SK-N-SH (cell line): ENCODE measurements around the gene NELFB. TPM values are rescaled to one million over a fixed set of nuclear protein-coding genes. Genes with fewer than 3 reads are reported as not detected.

Experiments used
- CTCF ChIA-PET: fragments of 300-600, 350-600 bp; formaldehyde crosslinking; extraction: SDS; loops from one replicate; lab custom pipeline; 2021; lab: Yijun Ruan, JAX
- POLR2A ChIA-PET: fragments of 350-600 bp; sonication (Branson Sonifier 250); formaldehyde crosslinking; extraction: SDS; loops from one replicate; lab custom pipeline; 2020; ENCODE audit warnings: antibody characterized with exemption, inconsistent platforms; lab: Yijun Ruan, JAX
- DNase-seq: peaks from one replicate; pipeline ENCODE4 v3.0.0; 2012
- H2AFZ ChIP-seq: fragments of 200-600 bp; sonication (generic); 2 replicates; pipeline ENCODE4 v1.8.1; 2016; ENCODE audit warnings: antibody characterized with exemption, mild to moderate bottlenecking, low read depth
- H3F3A ChIP-seq: fragments of 200-600 bp; sonication (generic); replicated peaks from 2 replicates; pipeline ENCODE3; 2016; ENCODE audit warnings: antibody characterized with exemption, mild to moderate bottlenecking; ENCODE audit not compliant: insufficient read depth
- H3K27ac ChIP-seq, 2 experiments: fragments of 200-500 bp in 1 of 2; fragments of 200-600 bp in 1 of 2; sonication (Bioruptor generic) in 1 of 2; sonication (generic), shearing (Covaris generic) in 1 of 2; 2 replicates each; pipeline versions ENCODE4 v1.5.1 to v1.6.1; 2014 to 2016; ENCODE audit warnings: low read depth in 2 of 2, inconsistent platforms in 1 of 2, low read length in 1 of 2, mild to moderate bottlenecking in 1 of 2, mixed read lengths in 1 of 2
- H3K27me3 ChIP-seq: fragments of 200-600 bp; sonication (generic), shearing (Covaris generic); 2 replicates; pipeline ENCODE4 v1.6.1; 2016; ENCODE audit warnings: mixed run types; ENCODE audit not compliant: insufficient read depth
- H3K36me3 ChIP-seq, 2 experiments: fragments of 200-500 bp in 1 of 2; fragments of 200-600 bp in 1 of 2; sonication (Bioruptor generic) in 1 of 2; sonication (generic) in 1 of 2; replicated peaks in 1 of 2; 2 replicates each; pipeline versions ENCODE3 to v1.5.1; 2014 to 2016; ENCODE audit warnings: low read length in 1 of 2, mild to moderate bottlenecking in 1 of 2; ENCODE audit not compliant: insufficient read depth in 2 of 2, control insufficient read depth in 1 of 2
- H3K4me1 ChIP-seq, 2 experiments: fragments of 200-500 bp in 1 of 2; fragments of 200-600 bp in 1 of 2; sonication (Bioruptor generic) in 1 of 2; sonication (generic), shearing (Covaris generic) in 1 of 2; 2 replicates each; pipeline versions ENCODE4 v1.5.1 to v1.6.1; 2014 to 2016; ENCODE audit warnings: low read depth in 1 of 2, low read length in 1 of 2, mixed run types in 1 of 2; ENCODE audit not compliant: insufficient read depth in 2 of 2, control insufficient read depth in 1 of 2
- H3K4me2 ChIP-seq: fragments of 200-600 bp; sonication (generic), shearing (Covaris generic); 2 replicates; pipeline ENCODE4 v1.6.1; 2017; ENCODE audit warnings: mixed run types
- H3K4me3 ChIP-seq, 2 experiments: fragments of 200-500 bp in 1 of 2; fragments of 200-600 bp in 1 of 2; sonication (Bioruptor generic) in 1 of 2; sonication (generic), shearing (Covaris generic) in 1 of 2; 2 replicates each; pipeline versions ENCODE4 v1.5.1 to v1.8.1; 2014 to 2016; ENCODE audit warnings: low read depth in 2 of 2, inconsistent platforms in 1 of 2, low read length in 1 of 2, mild to moderate bottlenecking in 1 of 2, mixed read lengths in 1 of 2, moderate library complexity in 1 of 2
- H3K79me2 ChIP-seq: fragments of 200-600 bp; sonication (generic); 2 replicates; pipeline ENCODE4 v1.8.1; 2017; ENCODE audit warnings: mild to moderate bottlenecking; ENCODE audit not compliant: insufficient read depth
- H3K9ac ChIP-seq: fragments of 200-600 bp; sonication (generic); 2 replicates; pipeline ENCODE4 v1.6.1; 2017; ENCODE audit warnings: mixed run types
- H3K9me2 ChIP-seq: fragments of 200-600 bp; sonication (generic); 2 replicates; pipeline ENCODE4 v1.6.1; 2017; ENCODE audit warnings: mixed run types
- H3K9me3 ChIP-seq: fragments of 200-600 bp; sonication (generic); 2 replicates; pipeline ENCODE4 v1.6.1; 2017; ENCODE audit warnings: mixed run types, mild to moderate bottlenecking, moderate library complexity
- H4K20me1 ChIP-seq: fragments of 200-600 bp; sonication (generic); 2 replicates; pipeline ENCODE4 v1.6.1; 2017; ENCODE audit warnings: mild to moderate bottlenecking, mixed run types; ENCODE audit not compliant: insufficient read depth
- FOSL2 ChIP-seq: IDR thresholded peaks from 2 replicates; pipeline ENCODE4 v1.4.0; 2012; ENCODE audit warnings: low read depth, mild to moderate bottlenecking, moderate library complexity, borderline replicate concordance
- FOXJ3 ChIP-seq: sonication (generic); formaldehyde crosslinking; IDR thresholded peaks from 2 replicates; pipeline ENCODE4 v1.5.1; 2020; ENCODE audit warnings: mild to moderate bottlenecking, missing genetic modification reagents
- GABPA ChIP-seq: IDR thresholded peaks from 2 replicates; pipeline ENCODE4 v1.4.0; 2012; ENCODE audit warnings: low read depth, mild to moderate bottlenecking
- MXI1 ChIP-seq: IDR thresholded peaks from 2 replicates; pipeline ENCODE4 v1.6.1; 2012; ENCODE audit warnings: mild to moderate bottlenecking, low read depth, low read length, improper control_type of control experiment
- NFIC ChIP-seq: IDR thresholded peaks from 2 replicates; pipeline ENCODE4 v1.4.0; 2012; ENCODE audit warnings: borderline replicate concordance
- REST ChIP-seq: IDR thresholded peaks from 2 replicates; pipeline ENCODE4 v1.6.1; 2012; ENCODE audit warnings: mild to moderate bottlenecking, low read depth, low read length, moderate library complexity
- RXRA ChIP-seq: IDR thresholded peaks from 2 replicates; pipeline ENCODE4 v1.4.0; 2012; ENCODE audit warnings: low read depth, mild to moderate bottlenecking, borderline replicate concordance
- TEAD4 ChIP-seq: IDR thresholded peaks from 2 replicates; pipeline ENCODE4 v1.4.0; 2012; ENCODE audit warnings: mild to moderate bottlenecking, borderline replicate concordance; ENCODE audit not compliant: insufficient read depth
- YY1 ChIP-seq: IDR thresholded peaks from 2 replicates; pipeline ENCODE4 v1.4.0; 2012; ENCODE audit warnings: low read depth, mild to moderate bottlenecking
- WGBS: methylation state at CpG from one replicate; pipeline ENCODE4 v1.1.6; 2017; ENCODE audit warnings: low lambda C conversion rate; 5-methylcytosine and 5-hydroxymethylcytosine counted together
- polyA plus RNA-seq, 3 experiments: library from polyadenylated mRNA; depleted of rRNA; stranded (reverse); fragments of >200 nt; gene quantifications; 2 replicates each; pipeline ENCODE4 v1.2.3, GENCODE V29; 2012

The NELFB gene
- polyA plus RNA-seq, 1 of the 3 experiments (the other 2 are of a cell fraction), result 62.7 TPM

- H3K27ac ChIP-seq, result no peak overlapping the region
- POLR2A ChIA-PET, result interaction anchor here (0.6 kb wide), 1 partner anchor 245 kb away, joined by 3 read pairs; the partner anchor contains the start of gene MRPL41
These were observed 51.7 kb downstream of the NELFB start for GRCh38 chr9:137306850-137307254.

GRCh38 chr9:137307255-137308056 lies 52.3 kb downstream of the NELFB start:
- H3K79me2 ChIP-seq, result no peaks in the 10 kb centered on the region
- H3K4me3 ChIP-seq, result no peak overlapping the region
- no peaks in the 10 kb centered on the region for H3K9me2 ChIP-seq
- H3K9ac ChIP-seq, result no peak overlapping the region
- no peaks in the 10 kb centered on the region for H3K36me3 ChIP-seq
- ChIA-PET POLR2A (interaction anchor here (0.6 kb wide), 1 partner anchor 245 kb away, joined by 3 read pairs; the partner anchor contains the start of gene MRPL41), CTCF (interaction anchor here (0.6 to 0.8 kb wide), 2 partner anchors 13 to 202 kb away, joined by 3 read pairs; no protein-coding TSS in a partner anchor)
- H3K4me1 ChIP-seq, result peaks cover 0 to 16% of the 10 kb centered on the region in 2 experiments; a peak in 1 of 4 replicates
- 81% methylated on average over 24 of the region's 30 CpGs for WGBS
- no peak overlapping the region for H3K4me2 ChIP-seq
- no peaks in the 10 kb centered on the region for H3K27me3 ChIP-seq
- TF ChIP-seq TEAD4 (no peak), GABPA (no peak)
- H2AFZ ChIP-seq, result no peak overlapping the region
- DNase-seq, result peak; percentile 35
- H4K20me1 ChIP-seq, result no peaks in the 10 kb centered on the region
- no peaks in the 10 kb centered on the region for H3K9me3 ChIP-seq
- H3F3A ChIP-seq, result no peaks in the 10 kb centered on the region
- no peak overlapping the region for H3K27ac ChIP-seq

More at GRCh38 chr9:137306850-137307254, 51.7 kb downstream of the NELFB start:
- Histone ChIP-seq H3K79me2 (no peaks in the 10 kb centered on the region), H3F3A (no peaks in the 10 kb centered on the region), H3K9me2 (no peaks in the 10 kb centered on the region), H2AFZ (no peak overlapping the region), H4K20me1 (no peaks in the 10 kb centered on the region), H3K9me3 (no peaks in the 10 kb centered on the region), H3K9ac (no peak overlapping the region), H3K4me3 (no peak overlapping the region), H3K36me3 (no peaks in the 10 kb centered on the region), H3K4me1 (peaks cover 0 to 16% of the 10 kb centered on the region in 2 experiments; a peak in 1 of 4 replicates), H3K4me2 (no peak overlapping the region), H3K27me3 (no peaks in the 10 kb centered on the region)
- 75% methylated on average over 3 of the region's 23 CpGs for WGBS
- peak; percentile 27 for DNase-seq
- TF ChIP-seq YY1 (no peak), FOXJ3 (CRISPR knock-in tag) (no peak), FOSL2 (no peak), RXRA (no peak), REST (no peak), MXI1 (no peak), TEAD4 (no peak), NFIC (no peak)
- CTCF ChIA-PET, result interaction anchor here (0.8 kb wide), 1 partner anchor 203 kb away, joined by 3 read pairs; no protein-coding TSS in a partner anchor
